ENCODE measurements around the gene EYS. TPM values are rescaled to one million over a fixed set of nuclear protein-coding genes. Genes with fewer than 3 reads are reported as not detected.

EYS gene
- total and polyA plus RNA-seq, 9 of the 15 experiments (the other 6 are each of a cell fraction or from before 2014, with no cell fraction given) = 0.03 to 0.36 (median 0.10) TPM; not detected in 2

DNA sequence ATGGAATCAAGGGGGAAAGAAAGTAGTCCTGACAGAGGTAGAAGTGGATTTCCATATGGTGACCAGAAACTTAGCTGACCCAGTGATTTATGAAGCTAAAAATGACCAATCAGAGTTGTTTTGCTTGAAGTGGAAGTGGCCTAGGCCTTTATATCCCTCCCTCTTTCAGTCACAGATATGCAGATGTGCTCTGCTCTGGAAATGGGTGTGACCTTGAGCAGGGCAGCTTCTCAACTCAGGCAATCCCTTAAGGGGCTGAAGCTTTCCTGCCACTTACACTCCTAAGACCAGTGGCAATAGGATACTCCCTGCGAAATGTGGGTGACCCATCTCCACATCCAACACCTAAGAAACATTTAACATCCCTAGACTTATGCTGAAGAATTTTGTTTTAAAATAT, 256.6 kb downstream of the EYS start (continued):
- TF ChIP-seq, protein P1, sequence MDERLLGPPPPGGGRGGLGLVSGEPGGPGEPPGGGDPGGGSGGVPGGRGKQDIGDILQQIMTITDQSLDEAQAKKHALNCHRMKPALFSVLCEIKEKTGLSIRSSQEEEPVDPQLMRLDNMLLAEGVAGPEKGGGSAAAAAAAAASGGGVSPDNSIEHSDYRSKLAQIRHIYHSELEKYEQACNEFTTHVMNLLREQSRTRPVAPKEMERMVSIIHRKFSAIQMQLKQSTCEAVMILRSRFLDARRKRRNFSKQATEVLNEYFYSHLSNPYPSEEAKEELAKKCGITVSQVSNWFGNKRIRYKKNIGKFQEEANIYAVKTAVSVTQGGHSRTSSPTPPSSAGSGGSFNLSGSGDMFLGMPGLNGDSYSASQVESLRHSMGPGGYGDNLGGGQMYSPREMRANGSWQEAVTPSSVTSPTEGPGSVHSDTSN (CRISPR knock-in tag; IDR thresholded peaks at IDR 0.05; ENCODE audit: low read depth) = no peak
- TF ChIP-seq, protein P1 (tag; conservative IDR thresholded peaks at IDR 0.05; ENCODE audit: low read depth) = peak; percentile 48
- no peak for TF ChIP-seq ZNF431 (CRISPR knock-in tag; IDR thresholded peaks at IDR 0.05)
- TF ChIP-seq MCM5 (IDR thresholded peaks at IDR 0.05; ENCODE audit: low read depth) = no peak

DNA sequence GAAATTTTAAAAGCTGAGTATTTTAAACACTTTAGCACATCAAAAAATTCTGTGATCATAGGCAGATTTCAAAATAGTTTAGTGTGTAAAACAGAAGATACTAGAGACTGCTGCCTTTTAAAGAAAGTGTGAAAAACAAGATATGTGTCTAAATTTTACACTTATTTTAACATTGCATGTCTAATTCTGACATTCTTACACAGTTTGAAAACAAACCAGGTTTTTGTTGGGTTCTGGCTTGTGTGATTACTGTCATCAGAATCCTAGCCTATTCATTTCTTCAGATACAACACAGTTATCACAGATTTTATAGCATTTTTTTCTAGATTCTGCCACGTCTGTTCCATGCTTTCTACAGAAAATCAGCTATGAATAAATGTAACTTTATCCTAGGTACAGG, 257.1 kb downstream of the EYS start:
- no peaks in the 10 kb centered on the region for H3K4me1 ChIP-seq (replicated peaks in 1 of 2; ENCODE audit: control insufficient read depth in 2 of 2, insufficient read depth in 2 of 2, low read length in 2 of 2)
- no peaks in the 10 kb centered on the region for H3K36me3 ChIP-seq (ENCODE audit: control insufficient read depth, insufficient read depth, low read length)
- ChIA-PET CTCF (ENCODE audit: low intra/inter-chr PET ratio) (no interaction called here), POLR2A (no interaction called here)
- no peak for ATAC-seq
- no peaks in the 10 kb centered on the region for H3K9me1 ChIP-seq (ENCODE audit: control insufficient read depth, insufficient read depth, low read length)
- intact Hi-C loops (cut with micrococcal nuclease) (no loop called here), in situ Hi-C loops (cut with MboI) (no loop called here)
- TF ChIP-seq NR1H2 (CRISPR knock-in tag; IDR thresholded peaks at IDR 0.05) = no peak
- no peak overlapping the region for H3K4me2 ChIP-seq (ENCODE audit: insufficient read depth, low read length)
- H3K9me3 ChIP-seq (replicated peaks; ENCODE audit: control insufficient read depth, insufficient read depth, low read depth, low read length) = 0 out of 2 replicates have a peak, but pooled peaks cover 2% of the 10 kb centered on the region
- H4K20me1 ChIP-seq (replicated peaks; ENCODE audit: control insufficient read depth, insufficient read depth, low read length) = no peaks in the 10 kb centered on the region
- WGBS (ENCODE audit: insufficient coverage, low coverage, missing lambda C conversion rate) = 6% methylated on average over 1 of the region's 1 CpG
- H3K79me2 ChIP-seq (ENCODE audit: control insufficient read depth, insufficient read depth, low read length) = no peaks in the 10 kb centered on the region
- H3K27me3 ChIP-seq (ENCODE audit: control insufficient read depth in 2 of 2, insufficient read depth in 2 of 2, low read length in 2 of 2) = no peaks in the 10 kb centered on the region
- no peak overlapping the region for H3K27ac ChIP-seq (ENCODE audit: extremely low read depth, low read depth, low read length)
- no peak overlapping the region for H2AFZ ChIP-seq (ENCODE audit: low read depth, low read length)
- no peak overlapping the region for H3K9ac ChIP-seq (ENCODE audit: insufficient read depth in 1 of 2, low read depth in 2 of 2, low read length in 2 of 2)
- no peak for FAIRE-seq
- no peak overlapping the region for H3K4me3 ChIP-seq
- no peak for DNase-seq (ENCODE audit: extremely low read depth in 1 of 4, low spot score in 3 of 4)
- no TSS peak for BruUV-seq (replicated peaks)
